ENCODE measurements around the gene LCORL. TPM values are rescaled to one million over a fixed set of nuclear protein-coding genes. Genes with fewer than 3 reads are reported as not detected.
"Not testable (repeated sequence)": the region's sequence is repeated elsewhere in the genome, so short reads cannot be mapped to it uniquely, and the experiment has no call there.

LCORL gene
- total RNA-seq, 2 experiments from 2014 or later, result 6.3 to 6.5 TPM

DNA sequence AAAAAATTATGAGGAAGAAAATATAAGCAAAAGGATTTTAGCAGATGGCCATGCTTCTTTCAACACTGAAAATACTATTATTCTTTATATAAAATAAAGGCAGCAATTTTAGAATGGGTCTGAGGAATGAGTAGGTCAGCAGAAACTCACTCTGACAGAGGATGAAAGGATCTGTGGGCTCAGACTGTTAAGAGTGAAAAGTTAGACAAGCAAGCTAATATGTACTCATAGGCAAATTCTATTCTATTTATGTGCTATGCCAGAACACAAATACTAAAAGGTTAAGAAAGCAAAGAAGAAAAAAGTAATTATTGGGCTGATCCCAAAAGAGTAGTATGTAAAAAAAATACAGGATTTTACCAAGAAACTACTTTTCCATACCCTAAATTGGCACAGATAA lies 13.9 kb downstream of the LCORL start:
- Mint-ChIP-seq H3K27me3 (no peaks in the 10 kb centered on the region), H3K36me3 (ENCODE audit: low read depth) (peaks cover 21% of the 10 kb centered on the region), H3K4me3 (no peak overlapping the region), H3K27ac (no peak overlapping the region), H3K9me3 (peaks cover 12% of the 10 kb centered on the region), H3K4me1 (ENCODE audit: low read depth) (peaks cover 40% of the 10 kb centered on the region)
- Histone ChIP-seq H3K27me3 (ENCODE audit: control insufficient read depth in 1 of 2, insufficient read depth in 2 of 2, low read length in 2 of 2) (no peaks in the 10 kb centered on the region), H3K9me3 (ENCODE audit: control insufficient read depth in 1 of 2, insufficient read depth in 1 of 2, low read length in 2 of 2) (peaks cover 0 to 11% of the 10 kb centered on the region in 2 experiments), H3K27ac (ENCODE audit: low read depth in 1 of 2, low read length in 2 of 2) (no peak overlapping the region), H3K36me3 (ENCODE audit: insufficient read depth, low read length) (no peaks in the 10 kb centered on the region), H3K4me1 (ENCODE audit: insufficient read depth, low read length) (no peaks in the 10 kb centered on the region), H3K4me3 (ENCODE audit: low read length) (no peak overlapping the region)
- ATAC-seq (ENCODE audit: poor library complexity) (no peak), DNase-seq (no peak)
- POLR2A ChIA-PET, result no interaction called here
- CTCF ChIA-PET, result no interaction called here
- intact Hi-C loops (cut with DNase I, micrococcal nuclease), result no loop called here
- no peak for TF ChIP-seq CTCF (IDR thresholded peaks at IDR 0.05)

DNA sequence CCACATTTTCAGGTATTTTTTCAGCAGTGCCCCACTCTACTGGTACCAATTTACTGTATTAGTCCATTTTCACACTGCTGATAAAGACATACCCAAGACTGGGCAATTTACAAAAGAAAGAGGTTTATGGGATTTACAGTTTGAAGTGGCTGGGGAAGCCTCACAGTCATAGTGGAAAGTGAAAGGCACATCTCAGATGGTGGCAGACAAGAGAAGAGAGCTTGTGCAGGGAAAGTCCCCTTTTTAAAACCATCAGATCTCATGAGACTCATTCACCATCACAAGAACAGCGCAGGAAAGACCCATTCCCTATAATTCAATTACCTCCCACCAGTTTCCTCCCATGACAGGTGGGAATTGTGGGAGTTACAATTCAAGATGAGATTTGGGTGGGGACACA lies 15.1 kb downstream of the LCORL start:
- H3K4me3 ChIP-seq (ENCODE audit: low read length); DNase-seq; H3K4me1 ChIP-seq (ENCODE audit: insufficient read depth, low read length); H3K36me3 ChIP-seq (ENCODE audit: insufficient read depth, low read length); CTCF ChIA-PET; H3K27ac ChIP-seq (ENCODE audit: low read depth in 1 of 2, low read length in 2 of 2); ATAC-seq (ENCODE audit: poor library complexity); H3K4me3 Mint-ChIP-seq; H3K27me3 Mint-ChIP-seq; H3K27me3 ChIP-seq (ENCODE audit: control insufficient read depth in 1 of 2, insufficient read depth in 2 of 2, low read length in 2 of 2); intact Hi-C loops (cut with DNase I, micrococcal nuclease); POLR2A ChIA-PET; H3K27ac Mint-ChIP-seq: not testable (repeated sequence)
- peaks cover 0 to 11% of the 10 kb centered on the region in 2 experiments for H3K9me3 ChIP-seq (ENCODE audit: control insufficient read depth in 1 of 2, insufficient read depth in 1 of 2, low read length in 2 of 2)
- H3K36me3 Mint-ChIP-seq (ENCODE audit: low read depth), result peaks cover 21% of the 10 kb centered on the region
- peaks cover 12% of the 10 kb centered on the region for H3K9me3 Mint-ChIP-seq
- peaks cover 29% of the 10 kb centered on the region for H3K4me1 Mint-ChIP-seq (ENCODE audit: low read depth)

GRCh38 chr4:17997129-17997528 lies 24.4 kb downstream of the LCORL start:
- Histone ChIP-seq H3K4me1 (ENCODE audit: insufficient read depth, low read length) (no peaks in the 10 kb centered on the region), H3K36me3 (ENCODE audit: insufficient read depth, low read length) (no peaks in the 10 kb centered on the region), H3K27me3 (ENCODE audit: control insufficient read depth in 1 of 2, insufficient read depth in 2 of 2, low read length in 2 of 2) (no peaks in the 10 kb centered on the region), H3K27ac (ENCODE audit: low read depth in 1 of 2, low read length in 2 of 2) (no peak overlapping the region), H3K4me3 (ENCODE audit: low read length) (no peak overlapping the region), H3K9me3 (ENCODE audit: control insufficient read depth in 1 of 2, insufficient read depth in 1 of 2, low read length in 2 of 2) (no peaks in the 10 kb centered on the region)
- Mint-ChIP-seq H3K4me3 (no peak overlapping the region), H3K27ac (no peak overlapping the region), H3K4me1 (ENCODE audit: low read depth) (peaks cover 10% of the 10 kb centered on the region), H3K36me3 (ENCODE audit: low read depth) (peaks cover 3% of the 10 kb centered on the region), H3K27me3 (no peaks in the 10 kb centered on the region), H3K9me3 (no peaks in the 10 kb centered on the region)
- no peak for DNase-seq
- CTCF ChIA-PET, result no interaction called here
- no peak for TF ChIP-seq CTCF (IDR thresholded peaks at IDR 0.05)
- POLR2A ChIA-PET, result no interaction called here
- no peak for ATAC-seq (ENCODE audit: poor library complexity)
- intact Hi-C loops (cut with DNase I, micrococcal nuclease), result no loop called here

DNA sequence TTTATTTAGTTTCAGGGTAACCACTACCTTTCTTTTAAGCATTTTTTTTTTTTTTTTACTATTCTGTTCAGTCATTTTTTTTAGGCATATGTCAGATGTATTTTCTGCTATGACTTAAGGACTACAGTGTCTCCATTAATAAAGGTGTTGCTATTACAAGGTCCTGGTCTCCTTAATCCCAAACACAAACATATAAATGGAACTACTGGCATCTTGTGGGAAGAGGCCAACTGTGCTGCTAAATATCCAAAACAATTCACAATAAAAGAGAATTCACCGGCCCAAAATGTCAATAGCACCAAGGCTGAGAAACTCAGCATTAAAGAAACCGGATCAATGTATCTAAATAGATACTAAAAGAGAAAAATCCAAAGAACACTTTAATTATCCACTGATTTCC lies 26.4 kb downstream of the LCORL start:
- Mint-ChIP-seq H3K9me3 (peaks cover 2% of the 10 kb centered on the region), H3K4me3 (no peak overlapping the region), H3K27ac (no peak overlapping the region), H3K4me1 (ENCODE audit: low read depth) (peaks cover 10% of the 10 kb centered on the region), H3K27me3 (no peaks in the 10 kb centered on the region), H3K36me3 (ENCODE audit: low read depth) (peaks cover 12% of the 10 kb centered on the region)
- H3K4me3 ChIP-seq (ENCODE audit: low read length), result no peak overlapping the region
- DNase-seq (no peak), ATAC-seq (ENCODE audit: poor library complexity) (no peak)
- no peaks in the 10 kb centered on the region for H3K36me3 ChIP-seq (ENCODE audit: insufficient read depth, low read length)
- H3K27ac ChIP-seq (ENCODE audit: low read depth in 1 of 2, low read length in 2 of 2), result no peak overlapping the region
- H3K27me3 ChIP-seq (ENCODE audit: control insufficient read depth in 1 of 2, insufficient read depth in 2 of 2, low read length in 2 of 2), result no peaks in the 10 kb centered on the region
- intact Hi-C loops (cut with DNase I, micrococcal nuclease), result no loop called here
- ChIA-PET POLR2A (no interaction called here), CTCF (no interaction called here)
- no peaks in the 10 kb centered on the region for H3K4me1 ChIP-seq (ENCODE audit: insufficient read depth, low read length)
- TF ChIP-seq CTCF (IDR thresholded peaks at IDR 0.05), result no peak
- peaks cover 0 to under 1% of the 10 kb centered on the region in 2 experiments for H3K9me3 ChIP-seq (ENCODE audit: control insufficient read depth in 1 of 2, insufficient read depth in 1 of 2, low read length in 2 of 2)

Data from CD4-positive, alpha-beta T cell (primary cell).